Activated naive CD8-positive, alpha-beta T cell (primary cell): Measurements from ENCODE around the gene KL.

ENCODE experiments used
- H3K27ac Mint-ChIP-seq: one replicate; pipeline ENCODE4 v1.8.0; 2021; ENCODE audit warnings: mixed read lengths
- H3K27me3 Mint-ChIP-seq: one replicate; pipeline ENCODE4 v1.8.0; 2021; ENCODE audit warnings: mixed read lengths
- H3K36me3 Mint-ChIP-seq: one replicate; pipeline ENCODE4 v1.8.0; 2021; ENCODE audit warnings: mixed read lengths
- H3K4me1 Mint-ChIP-seq: one replicate; pipeline ENCODE4 v1.8.0; 2021; ENCODE audit warnings: low read depth, mixed read lengths
- H3K4me3 Mint-ChIP-seq: one replicate; pipeline ENCODE4 v1.8.0; 2021; ENCODE audit warnings: mild to moderate bottlenecking, mixed read lengths
- H3K9me3 Mint-ChIP-seq: one replicate; pipeline ENCODE4 v1.8.0; 2021; ENCODE audit warnings: low read depth, mixed read lengths

KL gene

DNA sequence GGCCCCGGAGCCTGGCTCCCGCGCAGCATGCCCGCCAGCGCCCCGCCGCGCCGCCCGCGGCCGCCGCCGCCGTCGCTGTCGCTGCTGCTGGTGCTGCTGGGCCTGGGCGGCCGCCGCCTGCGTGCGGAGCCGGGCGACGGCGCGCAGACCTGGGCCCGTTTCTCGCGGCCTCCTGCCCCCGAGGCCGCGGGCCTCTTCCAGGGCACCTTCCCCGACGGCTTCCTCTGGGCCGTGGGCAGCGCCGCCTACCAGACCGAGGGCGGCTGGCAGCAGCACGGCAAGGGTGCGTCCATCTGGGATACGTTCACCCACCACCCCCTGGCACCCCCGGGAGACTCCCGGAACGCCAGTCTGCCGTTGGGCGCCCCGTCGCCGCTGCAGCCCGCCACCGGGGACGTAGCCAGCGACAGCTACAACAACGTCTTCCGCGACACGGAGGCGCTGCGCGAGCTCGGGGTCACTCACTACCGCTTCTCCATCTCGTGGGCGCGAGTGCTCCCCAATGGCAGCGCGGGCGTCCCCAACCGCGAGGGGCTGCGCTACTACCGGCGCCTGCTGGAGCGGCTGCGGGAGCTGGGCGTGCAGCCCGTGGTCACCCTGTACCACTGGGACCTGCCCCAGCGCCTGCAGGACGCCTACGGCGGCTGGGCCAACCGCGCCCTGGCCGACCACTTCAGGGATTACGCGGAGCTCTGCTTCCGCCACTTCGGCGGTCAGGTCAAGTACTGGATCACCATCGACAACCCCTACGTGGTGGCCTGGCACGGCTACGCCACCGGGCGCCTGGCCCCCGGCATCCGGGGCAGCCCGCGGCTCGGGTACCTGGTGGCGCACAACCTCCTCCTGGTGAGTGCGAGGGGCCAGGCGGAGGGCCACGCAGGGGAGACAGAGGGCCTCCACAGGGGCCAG is at the start of gene KL:
TSS of gene KL (plus strand) at position 10 of the 909 bp plus-strand sequence. CDS start at position 28, 18 bp downstream.
- H3K27ac Mint-ChIP-seq: no peak within 1 kb of the TSS
- H3K4me3 Mint-ChIP-seq: peak within 1 kb of the TSS; percentile 84
- peaks cover 58% of the 10 kb centered on the region for H3K27me3 Mint-ChIP-seq
- H3K36me3 Mint-ChIP-seq: no peaks in the 10 kb centered on the region
- no peaks in the 10 kb centered on the region for H3K9me3 Mint-ChIP-seq
- peaks cover 15% of the 10 kb centered on the region for H3K4me1 Mint-ChIP-seq

DNA sequence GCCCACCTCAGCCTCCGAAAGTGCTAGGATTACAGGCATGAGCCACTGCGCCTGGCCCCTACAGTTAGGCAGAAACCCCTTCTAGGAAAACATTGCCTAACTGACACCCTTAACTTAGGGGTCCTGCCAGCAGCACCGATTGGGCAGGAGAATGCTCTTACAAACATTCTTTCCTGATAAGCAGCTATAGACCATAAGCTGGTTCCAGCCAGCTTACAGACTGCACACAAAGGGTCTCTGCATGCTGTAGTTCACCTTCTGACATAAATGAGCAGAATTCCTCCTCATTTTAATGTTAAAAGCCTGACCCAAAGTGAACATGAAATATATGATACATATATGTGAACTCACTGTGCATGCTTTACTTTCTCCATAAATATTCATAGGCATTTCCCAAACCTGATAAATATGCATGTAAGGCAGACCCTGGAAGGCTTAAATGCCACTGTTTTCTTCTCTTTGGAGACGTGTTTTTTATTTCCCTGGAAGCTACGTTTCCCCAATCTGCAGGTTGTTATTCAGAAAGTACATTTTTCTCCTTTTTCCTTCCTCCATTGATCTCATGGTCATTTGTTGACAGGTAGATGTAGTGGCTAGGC is 48.5 kb upstream of the KL start:
- H3K27ac Mint-ChIP-seq: no peak overlapping the region
- no peak overlapping the region for H3K4me3 Mint-ChIP-seq
- H3K27me3 Mint-ChIP-seq: peaks cover 3% of the 10 kb centered on the region
- H3K36me3 Mint-ChIP-seq: no peaks in the 10 kb centered on the region
- H3K4me1 Mint-ChIP-seq: no peaks in the 10 kb centered on the region
- H3K9me3 Mint-ChIP-seq: no peaks in the 10 kb centered on the region

GRCh38 chr13:32968316-32968715 is 47.9 kb upstream of the KL start:
- no peak overlapping the region for H3K4me3 Mint-ChIP-seq
- no peaks in the 10 kb centered on the region for H3K4me1 Mint-ChIP-seq
- no peak overlapping the region for H3K27ac Mint-ChIP-seq
- peaks cover 3% of the 10 kb centered on the region for H3K27me3 Mint-ChIP-seq
- no peaks in the 10 kb centered on the region for H3K9me3 Mint-ChIP-seq
- no peaks in the 10 kb centered on the region for H3K36me3 Mint-ChIP-seq

- Mint-ChIP-seq H3K9me3 (no peaks in the 10 kb centered on the region), H3K4me3 (no peak overlapping the region), H3K27me3 (peaks cover 3% of the 10 kb centered on the region), H3K36me3 (no peaks in the 10 kb centered on the region), H3K4me1 (no peaks in the 10 kb centered on the region), H3K27ac (no peak overlapping the region)
Observed at GRCh38 chr13:32968793-32969192, 47.4 kb upstream of the KL start.

GRCh38 chr13:32969516-32969941 is 46.7 kb upstream of the KL start:
- no peaks in the 10 kb centered on the region for H3K4me1 Mint-ChIP-seq
- no peaks in the 10 kb centered on the region for H3K9me3 Mint-ChIP-seq
- H3K27ac Mint-ChIP-seq: no peak overlapping the region
- H3K27me3 Mint-ChIP-seq: peaks cover 3% of the 10 kb centered on the region
- no peak overlapping the region for H3K4me3 Mint-ChIP-seq
- H3K36me3 Mint-ChIP-seq: no peaks in the 10 kb centered on the region

DNA sequence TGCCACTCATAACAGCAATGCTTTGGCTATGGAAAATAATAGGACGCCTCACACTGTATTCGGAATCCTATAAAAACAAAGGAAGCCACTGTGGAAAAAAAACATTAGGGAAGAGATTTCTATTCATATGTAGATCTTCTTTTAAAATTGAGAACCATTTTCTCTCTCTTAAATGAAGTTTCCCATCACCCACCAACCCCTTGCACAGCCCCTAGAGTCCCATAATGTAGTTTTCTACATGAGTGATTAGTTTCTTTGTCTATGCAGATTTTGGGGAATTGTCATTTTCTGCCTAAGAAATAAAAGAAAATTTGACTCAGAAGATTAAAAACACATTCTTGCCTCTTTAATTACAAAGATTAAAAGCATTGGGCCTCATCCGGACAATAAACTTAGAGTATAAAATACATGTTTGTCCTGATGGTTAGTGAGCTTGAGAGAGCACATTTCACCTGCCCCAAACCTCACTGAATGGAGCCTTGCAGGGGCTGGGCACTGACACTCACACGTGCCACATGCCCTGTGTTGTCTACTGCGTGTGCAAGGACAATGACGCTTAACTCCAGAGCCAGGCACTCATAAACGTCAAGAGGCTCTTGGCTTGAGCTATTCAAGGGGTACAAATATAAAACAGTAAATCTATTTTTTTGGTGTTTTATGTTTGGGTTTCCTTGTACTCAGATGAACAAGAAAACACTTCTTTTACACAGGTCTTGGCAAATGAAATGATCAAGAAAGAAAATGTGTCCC is 40.0 kb upstream of the KL start:
- Mint-ChIP-seq H3K4me1 (no peaks in the 10 kb centered on the region), H3K36me3 (no peaks in the 10 kb centered on the region), H3K27me3 (no peaks in the 10 kb centered on the region), H3K27ac (no peak overlapping the region), H3K4me3 (no peak overlapping the region), H3K9me3 (no peaks in the 10 kb centered on the region)

DNA sequence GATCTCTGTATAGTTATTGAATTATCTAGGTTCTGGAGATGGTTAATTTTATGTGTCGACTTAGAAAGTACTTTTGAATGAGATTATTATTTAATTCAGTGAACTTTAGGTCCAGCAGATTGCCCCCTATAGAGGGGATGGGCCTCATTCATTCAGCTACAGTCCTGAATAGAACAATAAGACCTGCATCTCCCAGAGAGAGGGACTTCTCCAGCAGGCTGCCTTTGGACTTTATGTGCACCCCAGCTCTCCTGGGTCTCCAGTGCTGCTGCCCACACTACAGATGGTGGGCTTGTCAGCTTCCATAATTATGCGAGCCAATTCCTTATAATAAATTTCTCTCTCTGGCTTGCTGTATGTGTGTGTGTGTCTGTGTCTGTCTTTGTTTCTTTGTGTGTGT is 39.3 kb upstream of the KL start:
- H3K27ac Mint-ChIP-seq: no peak overlapping the region
- no peaks in the 10 kb centered on the region for H3K9me3 Mint-ChIP-seq
- H3K27me3 Mint-ChIP-seq: peaks cover 1% of the 10 kb centered on the region
- no peaks in the 10 kb centered on the region for H3K4me1 Mint-ChIP-seq
- no peak overlapping the region for H3K4me3 Mint-ChIP-seq
- no peaks in the 10 kb centered on the region for H3K36me3 Mint-ChIP-seq

- no peaks in the 10 kb centered on the region for H3K36me3 Mint-ChIP-seq
- H3K4me1 Mint-ChIP-seq: no peaks in the 10 kb centered on the region
- no peak overlapping the region for H3K27ac Mint-ChIP-seq
- peaks cover 1% of the 10 kb centered on the region for H3K27me3 Mint-ChIP-seq
- no peaks in the 10 kb centered on the region for H3K9me3 Mint-ChIP-seq
- no peak overlapping the region for H3K4me3 Mint-ChIP-seq
Observed at GRCh38 chr13:32977321-32977720, 38.9 kb upstream of the KL start.

GRCh38 chr13:32978278-32978677 is 37.9 kb upstream of the KL start:
- H3K4me3 Mint-ChIP-seq: no peak overlapping the region
- H3K27me3 Mint-ChIP-seq: peaks cover 1% of the 10 kb centered on the region
- H3K4me1 Mint-ChIP-seq: no peaks in the 10 kb centered on the region
- no peaks in the 10 kb centered on the region for H3K36me3 Mint-ChIP-seq
- no peak overlapping the region for H3K27ac Mint-ChIP-seq
- no peaks in the 10 kb centered on the region for H3K9me3 Mint-ChIP-seq

DNA sequence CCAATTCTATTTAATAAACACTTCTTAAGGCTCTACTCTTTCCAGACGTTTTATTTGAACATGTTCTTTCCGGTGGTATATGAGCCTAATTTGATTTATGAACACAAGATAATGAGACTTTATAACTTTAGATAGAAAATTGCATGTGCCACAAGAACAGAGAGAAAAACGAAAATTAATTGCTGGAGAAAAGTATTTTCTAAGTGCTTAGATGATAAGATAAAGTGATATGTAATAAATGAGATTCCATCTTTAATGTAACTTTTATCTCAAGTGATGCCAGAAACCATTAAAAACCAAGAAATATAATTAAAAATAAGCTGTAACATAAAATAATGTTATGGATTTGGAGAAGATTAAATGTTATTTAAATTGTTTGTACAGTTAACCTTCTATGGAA is 33.2 kb upstream of the KL start:
- Mint-ChIP-seq H3K27me3 (peaks cover 2% of the 10 kb centered on the region), H3K4me3 (no peak overlapping the region), H3K9me3 (peaks cover 4% of the 10 kb centered on the region), H3K27ac (no peak overlapping the region), H3K4me1 (no peaks in the 10 kb centered on the region), H3K36me3 (peaks cover 4% of the 10 kb centered on the region)

GRCh38 chr13:32984857-32985626 is 31.2 kb upstream of the KL start:
- Mint-ChIP-seq H3K27ac (no peak overlapping the region), H3K4me3 (no peak overlapping the region), H3K27me3 (peaks cover 2% of the 10 kb centered on the region), H3K36me3 (peaks cover 4% of the 10 kb centered on the region), H3K4me1 (peaks cover 6% of the 10 kb centered on the region), H3K9me3 (peaks cover 4% of the 10 kb centered on the region)

- Mint-ChIP-seq H3K27ac (no peak overlapping the region), H3K4me3 (no peak overlapping the region), H3K9me3 (peaks cover 4% of the 10 kb centered on the region)
Observed at GRCh38 chr13:32986552-32986951, 29.7 kb upstream of the KL start.

GRCh38 chr13:32987462-32987861 is 28.8 kb upstream of the KL start:
- peaks cover 4% of the 10 kb centered on the region for H3K9me3 Mint-ChIP-seq
- H3K4me3 Mint-ChIP-seq: no peak overlapping the region
- no peak overlapping the region for H3K27ac Mint-ChIP-seq
- H3K4me1 Mint-ChIP-seq: peaks cover 6% of the 10 kb centered on the region
- peaks cover 1% of the 10 kb centered on the region for H3K27me3 Mint-ChIP-seq
- peaks cover 4% of the 10 kb centered on the region for H3K36me3 Mint-ChIP-seq

More at GRCh38 chr13:32986552-32986951, 29.7 kb upstream of the KL start:
- Mint-ChIP-seq H3K36me3 (peaks cover 4% of the 10 kb centered on the region), H3K4me1 (peaks cover 6% of the 10 kb centered on the region), H3K27me3 (peaks cover 1% of the 10 kb centered on the region)

GRCh38 chr13:32988608-32989289 is 27.5 kb upstream of the KL start:
- peaks cover 1% of the 10 kb centered on the region for H3K27me3 Mint-ChIP-seq
- H3K27ac Mint-ChIP-seq: no peak overlapping the region
- H3K4me1 Mint-ChIP-seq: peaks cover 6% of the 10 kb centered on the region
- peaks cover 4% of the 10 kb centered on the region for H3K9me3 Mint-ChIP-seq
- H3K4me3 Mint-ChIP-seq: peak overlapping the region; percentile 14
- peaks cover 4% of the 10 kb centered on the region for H3K36me3 Mint-ChIP-seq
